ENCODE measurements around the gene RAB10.

RAB10 gene

GRCh38 chr2:26184555-26185303 lies 150.8 kb downstream of the RAB10 start:
- no peak for DNase-seq

GRCh38 chr2:26185304-26185928 lies 151.5 kb downstream of the RAB10 start:
- DNase-seq = no peak

GRCh38 chr2:26185954-26186770 lies 152.3 kb downstream of the RAB10 start:
- no peak for DNase-seq
